GM19043 (cell line): ENCODE data around the gene COL6A2.
"Not testable (repeated sequence)": the region's sequence is repeated elsewhere in the genome, so short reads cannot be mapped to it uniquely, and the experiment has no call there.

Source experiments
- ATAC-seq: cut with Tn5 transposase; IDR thresholded peaks from one replicate; pipeline ENCODE4 v1.9.1; 2021; ENCODE audit warnings: low read depth; ENCODE audit not compliant: unreplicated experiment

COL6A2 gene

GRCh38 chr21:46163380-46163779, 65.5 kb downstream of the COL6A2 start:
- ATAC-seq = no peak

- ATAC-seq = no peak
These were observed 67.2 kb downstream of the COL6A2 start for GRCh38 chr21:46165098-46165497.

- no peak for ATAC-seq
These were observed 70.3 kb downstream of the COL6A2 start for GRCh38 chr21:46168238-46168637.

GRCh38 chr21:46168659-46169386, 70.9 kb downstream of the COL6A2 start:
- no peak for ATAC-seq

- not testable (repeated sequence) for ATAC-seq
These were observed 72.7 kb downstream of the COL6A2 start for GRCh38 chr21:46170436-46171193.

GRCh38 chr21:46171585-46171984, 73.7 kb downstream of the COL6A2 start:
- no peak for ATAC-seq

GRCh38 chr21:46171996-46172862, 74.3 kb downstream of the COL6A2 start:
- ATAC-seq = no peak

GRCh38 chr21:46172863-46173528, 75.1 kb downstream of the COL6A2 start:
- no peak for ATAC-seq

GRCh38 chr21:46173573-46173972, 75.7 kb downstream of the COL6A2 start:
- no peak for ATAC-seq

- not testable (repeated sequence) for ATAC-seq
These were observed 78.7 kb downstream of the COL6A2 start for GRCh38 chr21:46176443-46177129.

- no peak for ATAC-seq
These were observed 81.0 kb downstream of the COL6A2 start for GRCh38 chr21:46178961-46179360.
